ENCODE data around the gene ELANE. TPM values are rescaled to one million over a fixed set of nuclear protein-coding genes. Genes with fewer than 3 reads are reported as not detected.

Gene ELANE
- not detected in 2 replicates for total RNA-seq (2014; rRNA removed; shearing (Covaris generic))

- DNase-seq (ENCODE audit: low read depth), result no peak
Measured at GRCh38 chr19:852136-853013, at the start of gene ELANE. Gene ELANE, plus strand, starts transcription at chr19:852303. Its CDS starts 26 bp downstream, at chr19:852329.

GRCh38 chr19:802498-803098 is 49.5 kb upstream of the ELANE start:
- DNase-seq (ENCODE audit: low read depth), result no peak

GRCh38 chr19:803099-803561 is 49.0 kb upstream of the ELANE start:
- DNase-seq (ENCODE audit: low read depth), result no peak

- no peak for DNase-seq (ENCODE audit: low read depth)
Measured at GRCh38 chr19:803686-804418, 48.3 kb upstream of the ELANE start.

GRCh38 chr19:804419-805165 is 47.5 kb upstream of the ELANE start:
- DNase-seq (ENCODE audit: low read depth), result no peak

GRCh38 chr19:805166-805551 is 46.9 kb upstream of the ELANE start:
- DNase-seq (ENCODE audit: low read depth), result no peak

GRCh38 chr19:805600-806550 is 46.2 kb upstream of the ELANE start:
- no peak for DNase-seq (ENCODE audit: low read depth)

- no peak for DNase-seq (ENCODE audit: low read depth)
Measured at GRCh38 chr19:806815-807421, 45.2 kb upstream of the ELANE start.

- no peak for DNase-seq (ENCODE audit: low read depth)
Measured at GRCh38 chr19:807627-808422, 44.3 kb upstream of the ELANE start.

- DNase-seq (ENCODE audit: low read depth), result no peak
Measured at GRCh38 chr19:808423-808775, 43.7 kb upstream of the ELANE start.

GRCh38 chr19:810077-810855 is 41.8 kb upstream of the ELANE start:
- no peak for DNase-seq (ENCODE audit: low read depth)

GRCh38 chr19:810883-811489 is 41.1 kb upstream of the ELANE start:
- no peak for DNase-seq (ENCODE audit: low read depth)

GRCh38 chr19:811506-812048 is 40.5 kb upstream of the ELANE start:
- DNase-seq (ENCODE audit: low read depth), result no peak

- DNase-seq (ENCODE audit: low read depth), result no peak
Measured at GRCh38 chr19:812049-812746, 39.9 kb upstream of the ELANE start.

GRCh38 chr19:812747-813218 is 39.3 kb upstream of the ELANE start:
- no peak for DNase-seq (ENCODE audit: low read depth)

- DNase-seq (ENCODE audit: low read depth), result no peak
Measured at GRCh38 chr19:813219-814151, 38.6 kb upstream of the ELANE start.
